Hematopoietic multipotent progenitor cell treated with erythropoietin and hydrocortisone succinate and interleukin-3 and kit ligand, for 15 days (in vitro differentiated cells): ENCODE data around the gene TAF1A.

ENCODE experiments used
- DNase-seq: peaks from one replicate; pipeline ENCODE4 v3.0.0-alpha.2; 2015; ENCODE audit warnings: low spot score

TAF1A gene

GRCh38 chr1:222535455-222535854 lies 54.3 kb downstream of the TAF1A start:
- no peak for DNase-seq

- no peak for DNase-seq
Observed at GRCh38 chr1:222530852-222531251, 58.9 kb downstream of the TAF1A start.

- no peak for DNase-seq
Observed at GRCh38 chr1:222529916-222530315, 59.8 kb downstream of the TAF1A start.

- no peak for DNase-seq
Observed at GRCh38 chr1:222529181-222529580, 60.6 kb downstream of the TAF1A start.

GRCh38 chr1:222525951-222526350 lies 63.8 kb downstream of the TAF1A start:
- no peak for DNase-seq

GRCh38 chr1:222523852-222524251 lies 65.9 kb downstream of the TAF1A start:
- DNase-seq, result no peak

- no peak for DNase-seq
Observed at GRCh38 chr1:222522105-222522915, 67.4 kb downstream of the TAF1A start.

GRCh38 chr1:222521299-222522104 lies 68.2 kb downstream of the TAF1A start:
- no peak for DNase-seq
